Adrenal gland (tissue), 12 donors: ENCODE measurements around the gene PSMB7. TPM values are rescaled to one million over a fixed set of nuclear protein-coding genes. Genes with fewer than 3 reads are reported as not detected.
A peak's percentile ranks its signal among the peaks of the same experiment; 100 is the strongest.

Experiments
- DNase-seq, 7 donors: peaks; one replicate each; pipeline ENCODE4 v3.0.0-alpha.2; 2019 to 2020
- H3K27ac ChIP-seq, 5 donors: fragments of 200-600 bp; sonication (generic) in 4 of 5; 1 replicate in 3 of 5; 2 replicates in 2 of 5; pipeline versions ENCODE4 v1.5.1 to v1.8.0; 2016 to 2020; ENCODE audit warnings: mild to moderate bottlenecking in 1 of 5
- H3K27me3 ChIP-seq: fragments of 200-600 bp; 2 replicates; pipeline ENCODE4 v1.8.0; 2021
- H3K36me3 ChIP-seq, 2 donors: fragments of 200-600 bp; replicated peaks in 1 of 2; 1 replicate in 1 of 2; 2 replicates in 1 of 2; pipeline versions ENCODE4 v1.5.1 to v1.8.0; 2018 to 2022
- H3K4me1 ChIP-seq, 2 donors: fragments of 200-600 bp; replicated peaks in 1 of 2; 1 replicate in 1 of 2; 2 replicates in 1 of 2; pipeline versions ENCODE4 v1.5.1 to v1.8.0; 2018 to 2021
- H3K4me3 ChIP-seq, 4 donors: fragments of 200-600 bp; sonication (generic) in 3 of 4; one replicate each; pipeline ENCODE4 v1.5.1; 2016 to 2018
- H3K9me3 ChIP-seq, 3 donors: fragments of 200-600 bp; sonication (generic) in 1 of 3; replicated peaks in 1 of 3; 1 replicate in 2 of 3; 2 replicates in 1 of 3; pipeline versions ENCODE4 v1.5.1 to v1.8.0; 2016 to 2021
- CTCF ChIP-seq, 6 experiments: fragments of 450-650 bp in 4 of 6; fragments of 200-600 bp in 2 of 6; sonication (generic) in 1 of 6; IDR thresholded peaks; 1 replicate in 5 of 6; 2 replicates in 1 of 6; pipeline versions ENCODE4 v1.5.1 to v1.8.0; 2016 to 2021; ENCODE audit warnings: antibody characterized with exemption in 6 of 6, mild to moderate bottlenecking in 2 of 6, moderate library complexity in 1 of 6
- POLR2A ChIP-seq, 2 donors: fragments of 450-650 bp; IDR thresholded peaks; one replicate each; pipeline ENCODE4 v1.6.1; 2017; ENCODE audit warnings: antibody characterized with exemption in 2 of 2, mild to moderate bottlenecking in 2 of 2, moderate library complexity in 1 of 2
- WGBS, 4 donors: extraction: QIAGEN DNeasy Blood & Tissue Kit in 2 of 4; methylation state at CpG; one replicate each; pipeline versions ENCODE4 v1.1.5 to v1.1.7; 2013 to 2017; 5-methylcytosine and 5-hydroxymethylcytosine counted together
- intact Hi-C, 2 donors: fragments of 100-400 bp; cut with DNase I; formaldehyde crosslinking; loops; one replicate each; pipeline versions ENCODE4 v1.14.1 to v1.15.0; 2022 to 2023
- polyA plus RNA-seq, 3 donors: library from polyadenylated mRNA; stranded (reverse); fragments of 200-250 nt in 2 of 3; fragments of 350-450 nt in 1 of 3; fragmentation: Illumina TruSeq in 1 of 3; extraction: RNeasy Lipid Tissue Mini Kit (QIAGEN cat#74804) in 1 of 3; gene quantifications; one replicate each; pipeline ENCODE4 v1.2.3, GENCODE V29; 2013 to 2014
- total RNA-seq, 9 donors: library from RNA; depleted of rRNA in 4 of 9; stranded (reverse); fragments of >200 nt in 4 of 9; fragments of 120-200 nt in 1 of 9; fragmentation: NEBNext Ultra II Directional in 1 of 9; extraction: Animal tissue kit (Norgen Biotek cat#: 25700) in 1 of 9; gene quantifications; one replicate each; pipeline versions ENCODE4 v1.1.0 to v1.2.4, GENCODE V29; 2013 to 2023
- donor health status: healthy with polysubstance abuse.
- donor health status: Bipolar disorder and iron deficiency.
- donor health status: DM: yes; HTN: yes; CAD: no.
- donor health status: DM: no; HTN: no; CAD: no.
- donor health status: DM: no; HTN: no; CAD: no.
- donor health status: DM: yes; HTN: yes; CAD: no.

Gene PSMB7
- total and polyA plus RNA-seq, 12 donors: 107 to 427 (median 178) TPM

GRCh38 chr9:124348831-124349230 is 66.4 kb downstream of the PSMB7 start:
- H3K9me3 ChIP-seq: no peaks in the 10 kb centered on the region
- peaks cover 0 to 68% of the 10 kb centered on the region in 2 donors for H3K36me3 ChIP-seq
- intact Hi-C loops: no loop called here
- peak in 1 of 7 donors; percentile 6 for DNase-seq
- no peak overlapping the region for H3K4me3 ChIP-seq
- no peak for TF ChIP-seq CTCF (IDR thresholded peaks at IDR 0.05)
- no peak for TF ChIP-seq POLR2A (IDR thresholded peaks at IDR 0.05)
- H3K27me3 ChIP-seq: no peaks in the 10 kb centered on the region
- H3K27ac ChIP-seq: no peak overlapping the region
- no peaks in the 10 kb centered on the region for H3K4me1 ChIP-seq
- WGBS, 4 donors: 90 to 95% (median 91%) methylated on average over 8 to 12 of the region's 12 CpGs

DNA sequence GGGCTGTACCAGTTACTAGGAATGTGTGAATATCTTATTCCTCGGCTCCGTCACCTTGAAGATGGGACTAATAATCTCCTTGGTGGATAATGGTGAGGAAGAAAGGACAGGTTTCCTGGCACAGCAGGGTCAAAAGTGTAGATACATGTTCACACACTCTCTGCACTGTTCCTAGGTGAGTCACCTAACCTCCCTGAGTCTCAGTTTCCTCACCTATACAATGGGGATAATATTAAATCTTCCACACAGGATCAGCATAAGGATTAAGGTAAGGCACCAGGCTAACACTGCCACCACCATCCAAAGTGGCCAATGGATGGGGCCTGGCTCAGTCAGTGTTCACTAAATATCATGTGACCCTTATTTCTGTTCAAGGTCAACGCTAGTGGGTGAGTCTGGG is 66.9 kb downstream of the PSMB7 start:
- no peak for TF ChIP-seq CTCF (IDR thresholded peaks at IDR 0.05)
- Histone ChIP-seq H3K4me1 (peaks cover 0 to 3% of the 10 kb centered on the region in 2 donors), H3K36me3 (peaks cover 0 to 63% of the 10 kb centered on the region in 2 donors), H3K27me3 (no peaks in the 10 kb centered on the region), H3K9me3 (no peaks in the 10 kb centered on the region), H3K4me3 (no peak overlapping the region), H3K27ac (no peak overlapping the region)
- WGBS, 4 donors: 83 to 90% (median 86%) methylated on average over 3 of the region's 3 CpGs
- DNase-seq: no peak
- intact Hi-C loops: no loop called here

GRCh38 chr9:124347968-124348358 is 67.3 kb downstream of the PSMB7 start:
- H3K4me1 ChIP-seq: peaks cover 0 to 5% of the 10 kb centered on the region in 2 donors
- H3K27me3 ChIP-seq: no peaks in the 10 kb centered on the region
- H3K27ac ChIP-seq: no peak overlapping the region
- no peaks in the 10 kb centered on the region for H3K9me3 ChIP-seq
- TF ChIP-seq CTCF (IDR thresholded peaks at IDR 0.05): no peak
- TF ChIP-seq POLR2A (IDR thresholded peaks at IDR 0.05): no peak
- intact Hi-C loops: no loop called here
- DNase-seq: no peak
- WGBS, 4 donors: 87 to 90% (median 88%) methylated on average over 5 to 8 of the region's 8 CpGs
- H3K36me3 ChIP-seq: peaks cover 0 to 59% of the 10 kb centered on the region in 2 donors
- H3K4me3 ChIP-seq: no peak overlapping the region

- H3K4me3 ChIP-seq: no peak overlapping the region
- 67 to 87% (median 78%) methylated on average over 19 to 26 of the region's 26 CpGs for WGBS, 4 donors
- peaks cover 0 to 54% of the 10 kb centered on the region in 2 donors for H3K36me3 ChIP-seq
- peaks cover 0 to 10% of the 10 kb centered on the region in 2 donors for H3K4me1 ChIP-seq
- H3K9me3 ChIP-seq: no peaks in the 10 kb centered on the region
- DNase-seq: peak in 3 of 7 donors; percentile 38 to 56 (median 50)
- no peaks in the 10 kb centered on the region for H3K27me3 ChIP-seq
- intact Hi-C loops: no loop called here
- H3K27ac ChIP-seq: no peak overlapping the region
- no peak for TF ChIP-seq POLR2A (IDR thresholded peaks at IDR 0.05)
- no peak for TF ChIP-seq CTCF (IDR thresholded peaks at IDR 0.05)
These were observed 67.9 kb downstream of the PSMB7 start for GRCh38 chr9:124347206-124347967.
